HG02571 (cell line): ENCODE measurements around the gene CTSL.

Source experiments
- ATAC-seq: cut with Tn5 transposase; IDR thresholded peaks from one replicate; pipeline ENCODE4 v1.9.1; 2021; ENCODE audit warnings: mild to moderate bottlenecking, moderate library complexity; ENCODE audit not compliant: unreplicated experiment

CTSL gene

DNA sequence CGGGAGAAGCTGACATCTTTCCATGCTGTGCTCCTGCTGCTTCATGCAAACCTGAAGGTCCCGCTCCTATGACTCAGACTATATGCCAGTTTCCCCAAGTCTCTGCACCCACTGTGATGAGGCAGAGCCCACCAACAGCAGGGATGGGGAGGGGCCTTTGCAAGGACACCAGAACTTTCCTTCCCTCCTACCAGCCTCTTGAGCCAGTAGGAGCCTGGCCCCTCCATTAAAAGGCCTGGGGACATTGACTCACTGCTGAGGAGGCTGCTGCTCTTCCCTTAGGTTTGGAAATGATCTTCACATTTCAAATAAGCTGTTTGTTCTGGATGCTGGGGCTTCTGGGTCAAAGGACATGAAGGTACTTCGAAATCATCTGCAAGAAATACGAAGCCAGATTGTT is 26.1 kb upstream of the CTSL start:
- ATAC-seq, result no peak

DNA sequence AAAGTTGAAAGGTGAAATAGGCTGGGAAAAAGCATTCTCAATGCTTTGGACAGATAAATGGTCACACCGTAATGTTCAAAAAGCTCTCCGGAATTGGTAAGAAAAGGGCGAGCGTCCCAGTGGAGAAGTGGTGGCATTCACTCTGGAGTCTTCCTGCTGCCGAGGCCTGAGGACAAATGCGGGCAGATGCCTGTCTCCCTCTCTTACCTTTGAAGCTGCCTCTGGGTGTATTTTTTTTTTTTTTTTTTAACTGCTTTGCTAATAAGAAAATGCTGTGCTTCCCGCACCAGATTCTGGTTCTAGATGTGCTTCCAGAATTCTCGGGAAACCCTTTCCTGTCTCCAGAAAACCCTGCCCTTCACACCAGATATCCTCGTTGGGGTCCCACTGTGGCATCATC is 24.4 kb upstream of the CTSL start:
- ATAC-seq, result no peak

DNA sequence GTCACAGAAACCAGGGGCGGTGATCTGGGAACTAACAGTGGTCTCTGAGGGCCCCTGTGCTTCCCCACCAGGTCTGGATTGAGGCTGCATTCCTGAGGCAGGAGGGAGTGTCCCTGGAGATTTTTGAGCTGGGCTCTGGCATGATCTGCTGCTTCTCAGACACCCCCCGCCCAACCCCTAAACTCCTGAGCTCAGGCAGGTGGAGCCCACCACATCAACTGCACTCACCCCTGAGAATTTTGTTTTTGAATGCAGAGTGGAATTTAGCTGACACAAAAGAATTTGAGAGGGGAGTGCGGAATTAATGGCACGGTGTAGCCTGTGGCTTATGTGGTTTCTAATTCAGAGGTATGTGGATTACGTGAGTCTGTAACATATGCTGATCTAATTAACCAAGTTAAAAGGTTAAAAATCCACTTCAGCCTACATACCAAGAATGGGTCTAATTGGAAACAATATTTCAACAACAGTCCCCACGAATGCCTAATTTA is 23.9 kb upstream of the CTSL start:
- no peak for ATAC-seq

DNA sequence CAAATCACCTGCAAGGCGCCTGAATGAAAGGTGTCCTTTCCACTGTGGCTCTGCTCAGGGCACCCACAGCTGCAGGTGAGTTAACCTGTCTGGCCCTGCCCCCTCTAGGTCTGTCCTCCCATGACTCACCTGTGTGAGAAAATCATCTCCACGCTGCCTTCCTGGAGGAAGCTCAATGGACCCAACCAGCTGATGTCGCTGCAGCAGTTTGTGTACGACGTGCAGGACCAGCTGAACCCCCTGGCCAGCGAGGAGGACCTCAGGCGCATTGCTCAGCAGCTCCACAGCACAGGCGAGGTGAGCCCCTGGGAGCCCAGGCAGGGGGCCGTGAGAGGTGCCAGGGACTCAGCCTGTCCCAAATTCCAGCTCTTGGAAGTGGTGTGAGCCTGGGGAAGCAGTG is 23.0 kb upstream of the CTSL start:
- no peak for ATAC-seq

DNA sequence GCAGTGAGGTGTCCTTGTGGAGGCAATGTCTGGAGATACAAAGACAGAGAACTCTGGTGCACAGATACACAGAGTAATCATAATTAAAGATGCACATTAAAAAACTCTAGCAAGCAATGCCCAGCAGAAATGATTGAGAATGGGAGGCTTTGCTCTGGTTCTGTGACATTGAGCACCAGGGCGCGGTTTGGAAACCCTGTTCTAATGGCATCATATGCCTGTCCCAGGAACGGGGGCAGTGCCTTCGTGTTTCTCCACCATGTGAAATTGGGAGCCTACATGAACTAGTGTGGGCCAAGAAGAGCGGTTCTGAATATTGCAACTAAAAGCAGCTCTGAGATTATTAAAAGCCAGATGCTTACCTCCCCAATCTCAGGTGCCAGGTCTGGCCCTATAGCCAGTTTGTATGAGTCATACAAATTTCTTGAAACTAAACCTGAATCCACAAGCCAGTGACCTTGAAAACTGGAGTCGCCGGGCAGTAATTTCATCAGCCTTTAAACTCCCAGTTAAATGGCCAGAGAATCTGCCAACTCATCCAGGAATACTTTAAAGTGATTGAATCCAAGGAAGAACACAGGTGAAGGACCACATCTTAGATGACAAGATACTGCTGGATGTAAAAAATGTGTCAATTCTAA is 22.2 kb upstream of the CTSL start:
- no peak for ATAC-seq

DNA sequence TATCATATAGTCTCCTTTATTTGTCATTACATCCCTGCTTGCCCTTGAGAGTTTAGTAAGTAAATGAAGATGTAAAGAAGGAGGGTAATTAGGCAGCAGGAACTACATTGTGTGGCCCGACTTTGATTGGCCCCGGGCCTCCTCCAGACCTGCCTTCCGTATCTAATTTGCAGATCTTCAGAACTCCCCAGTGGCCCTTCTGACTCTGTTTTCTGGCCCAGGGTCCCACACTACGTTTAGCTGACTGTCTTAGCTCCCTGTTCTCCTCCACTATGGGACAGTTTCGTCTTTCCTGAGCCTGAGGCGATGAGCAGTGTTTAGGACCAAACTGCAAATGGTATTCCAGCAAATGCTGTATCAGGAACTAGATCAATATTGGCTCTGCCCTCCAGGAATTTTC is 21.6 kb upstream of the CTSL start:
- no peak for ATAC-seq

DNA sequence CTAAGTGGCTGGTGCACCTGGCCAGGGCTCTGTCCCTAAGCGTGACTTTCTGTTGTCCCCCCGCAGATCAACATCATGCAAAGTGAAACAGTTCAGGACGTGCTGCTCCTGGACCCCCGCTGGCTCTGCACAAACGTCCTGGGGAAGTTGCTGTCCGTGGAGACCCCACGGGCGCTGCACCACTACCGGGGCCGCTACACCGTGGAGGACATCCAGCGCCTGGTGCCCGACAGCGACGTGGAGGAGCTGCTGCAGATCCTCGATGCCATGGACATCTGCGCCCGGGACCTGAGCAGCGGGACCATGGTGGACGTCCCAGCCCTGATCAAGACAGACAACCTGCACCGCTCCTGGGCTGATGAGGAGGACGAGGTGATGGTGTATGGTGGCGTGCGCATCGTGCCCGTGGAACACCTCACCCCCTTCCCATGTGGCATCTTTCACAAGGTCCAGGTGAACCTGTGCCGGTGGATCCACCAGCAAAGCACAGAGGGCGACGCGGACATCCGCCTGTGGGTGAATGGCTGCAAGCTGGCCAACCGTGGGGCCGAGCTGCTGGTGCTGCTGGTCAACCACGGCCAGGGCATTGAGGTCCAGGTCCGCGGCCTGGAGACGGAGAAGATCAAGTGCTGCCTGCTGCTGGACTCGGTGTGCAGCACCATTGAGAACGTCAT is 19.7 kb upstream of the CTSL start:
- ATAC-seq, result no peak

DNA sequence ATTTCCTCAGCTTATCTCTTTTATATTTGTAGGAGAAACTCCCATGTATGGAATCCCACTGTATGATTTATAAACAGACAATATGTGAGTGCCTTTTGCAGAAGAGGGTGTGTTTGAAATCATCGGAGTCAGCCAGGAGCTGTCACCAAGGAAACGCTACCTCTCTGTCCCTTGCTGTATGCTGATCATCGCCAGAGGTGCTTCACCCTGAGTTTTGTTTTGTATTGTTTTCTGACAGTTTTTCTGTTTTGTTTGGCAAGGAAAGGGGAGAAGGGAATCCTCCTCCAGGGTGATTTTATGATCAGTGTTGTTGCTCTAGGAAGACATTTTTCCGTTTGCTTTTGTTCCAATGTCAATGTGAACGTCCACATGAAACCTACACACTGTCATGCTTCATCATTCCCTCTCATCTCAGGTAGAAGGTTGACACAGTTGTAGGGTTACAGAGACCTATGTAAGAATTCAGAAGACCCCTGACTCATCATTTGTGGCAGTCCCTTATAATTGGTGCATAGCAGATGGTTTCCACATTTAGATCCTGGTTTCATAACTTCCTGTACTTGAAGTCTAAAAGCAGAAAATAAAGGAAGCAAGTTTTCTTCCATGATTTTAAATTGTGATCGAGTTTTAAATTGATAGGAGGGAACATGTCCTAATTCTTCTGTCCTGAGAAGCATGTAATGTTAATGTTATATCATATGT is 18.0 kb upstream of the CTSL start:
- ATAC-seq, result no peak

DNA sequence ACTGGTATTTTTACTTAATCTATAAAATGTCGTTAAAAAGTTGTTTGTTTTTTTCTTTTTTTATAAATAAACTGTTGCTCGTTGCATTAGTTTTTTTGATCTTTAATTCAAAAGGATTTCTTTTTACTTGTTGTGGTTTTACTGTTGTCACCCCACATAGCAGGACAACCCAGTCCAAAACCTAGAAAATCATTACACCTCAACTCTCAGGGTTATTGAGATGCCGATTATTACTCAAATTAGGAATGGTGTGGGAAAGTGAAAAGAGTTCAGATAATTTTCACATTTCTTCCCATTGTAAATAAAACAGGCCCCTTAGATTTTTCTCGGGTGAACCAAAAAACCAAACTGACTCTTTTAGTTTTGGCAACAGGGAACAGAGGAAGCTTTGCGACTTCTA is 17.4 kb upstream of the CTSL start:
- ATAC-seq, result no peak

DNA sequence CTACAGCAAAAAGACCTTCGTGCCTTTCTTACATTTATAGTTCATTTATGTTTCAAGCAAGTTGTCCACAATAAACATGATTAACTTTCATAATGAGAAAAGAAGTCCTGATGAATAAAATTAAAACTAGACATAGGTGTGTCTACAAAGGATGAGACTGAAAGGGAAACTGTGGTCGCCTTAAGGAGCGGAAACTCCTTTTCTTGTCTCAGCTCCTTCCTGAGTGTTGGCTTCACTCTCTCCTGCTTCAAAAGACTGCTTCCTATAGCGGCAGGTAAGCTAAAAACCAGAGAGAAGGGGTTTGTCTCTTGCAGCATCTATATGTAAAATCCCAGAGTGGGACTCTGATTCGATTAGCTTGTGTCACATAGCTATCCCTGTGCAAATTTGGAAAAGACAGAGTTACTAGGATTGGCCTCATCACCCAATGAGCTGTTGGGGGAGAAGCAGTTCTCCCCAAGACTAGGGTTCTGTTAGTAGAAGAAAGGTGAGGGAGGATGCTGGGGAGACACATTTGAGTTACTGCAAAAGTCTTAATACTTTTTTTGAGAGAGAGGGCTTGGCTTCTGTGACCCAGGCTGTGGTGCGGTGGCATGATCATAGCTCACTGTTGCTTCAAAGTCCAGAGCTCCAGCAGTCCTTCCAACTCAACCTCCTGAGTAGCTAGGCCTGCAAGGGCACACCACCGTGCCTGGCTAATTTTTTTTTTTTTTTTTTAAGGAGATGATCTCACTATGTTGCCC is 16.8 kb upstream of the CTSL start:
- no peak for ATAC-seq

DNA sequence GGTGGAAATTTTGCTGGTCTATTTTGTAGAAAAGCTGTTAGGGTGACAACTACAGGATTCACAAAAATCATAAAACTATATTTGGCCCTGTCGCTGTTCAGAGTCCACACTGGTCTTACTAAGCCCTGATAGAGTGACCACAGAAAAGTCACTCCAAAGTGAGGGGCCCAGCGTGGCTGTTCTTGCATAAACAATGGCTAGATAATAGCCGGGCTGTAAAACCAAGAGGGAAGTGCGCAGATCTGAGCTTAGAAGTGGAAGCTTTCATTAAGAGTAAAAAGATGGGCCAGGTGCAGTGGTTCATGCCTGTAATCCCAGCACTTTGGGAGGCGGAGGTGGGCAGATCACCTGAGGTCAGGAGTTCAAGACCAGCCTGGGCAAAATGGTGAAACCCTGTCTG is 15.5 kb upstream of the CTSL start:
- ATAC-seq, result no peak

DNA sequence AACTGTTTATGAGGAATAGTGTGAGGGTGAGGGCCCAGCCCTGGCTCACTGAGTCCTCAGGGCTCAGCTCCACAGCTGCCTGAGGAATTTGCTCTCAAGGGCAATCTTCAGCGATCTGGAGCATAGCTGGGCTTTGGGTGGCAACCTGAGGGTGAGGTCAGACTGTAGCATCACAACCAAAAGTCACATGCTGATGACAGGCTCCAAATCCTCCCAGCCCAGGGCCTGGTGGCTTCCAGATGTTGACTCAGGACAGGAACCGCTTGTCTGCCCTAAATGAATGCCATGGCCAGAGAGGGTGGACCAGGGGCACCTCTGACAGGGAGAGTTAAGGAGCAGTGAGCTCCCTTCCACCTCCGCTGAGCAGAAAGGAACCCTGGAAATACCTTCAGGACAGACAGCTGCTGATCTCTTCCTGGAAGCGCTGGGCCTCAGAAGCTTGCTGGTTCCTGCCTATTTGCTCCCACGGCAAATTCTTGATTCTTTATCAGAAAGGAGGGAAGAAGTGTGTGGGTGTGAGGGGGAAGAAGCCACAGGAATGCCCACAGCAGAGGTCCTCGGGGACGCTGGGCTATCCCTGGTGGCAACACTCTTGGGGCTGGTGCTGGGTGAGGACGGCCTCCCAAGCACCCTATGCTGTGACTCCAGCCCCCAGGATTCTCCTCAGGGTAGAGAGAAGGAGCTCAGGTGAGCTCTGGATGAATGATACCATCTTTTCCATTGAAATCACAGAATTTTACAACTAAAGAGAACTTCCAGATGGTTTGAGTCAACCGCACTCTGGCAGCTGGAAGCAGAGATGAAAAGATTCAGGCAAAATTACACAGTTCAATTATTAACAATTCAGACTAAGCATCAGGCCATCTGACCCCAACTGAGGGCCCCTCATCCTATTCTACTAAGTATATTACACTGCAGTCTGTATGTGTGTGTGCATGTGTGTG is 13.8 kb upstream of the CTSL start:
- ATAC-seq, result no peak

DNA sequence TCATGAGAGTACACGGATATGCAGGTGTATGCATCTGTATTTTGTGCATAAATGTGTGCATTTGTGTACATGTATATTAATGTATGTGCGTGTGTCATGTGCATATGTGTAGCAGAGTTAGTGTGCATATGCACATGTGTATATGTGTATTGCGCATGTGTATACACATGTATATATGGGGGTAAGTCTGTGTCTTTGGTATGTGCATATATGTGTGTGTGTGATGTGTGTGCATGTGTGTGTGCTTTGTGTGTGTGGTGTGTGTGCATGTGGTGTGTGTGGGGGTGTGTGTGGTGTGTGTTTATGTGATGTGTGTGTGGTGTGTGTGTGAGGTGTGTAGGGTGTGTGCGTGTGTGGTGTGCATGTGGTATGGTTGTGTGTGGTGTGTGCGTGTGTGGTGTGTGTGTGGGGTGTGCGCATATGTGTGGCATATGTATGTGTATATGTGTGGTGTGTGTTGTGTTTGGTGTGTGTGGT is 13.1 kb upstream of the CTSL start:
- ATAC-seq, result no peak

DNA sequence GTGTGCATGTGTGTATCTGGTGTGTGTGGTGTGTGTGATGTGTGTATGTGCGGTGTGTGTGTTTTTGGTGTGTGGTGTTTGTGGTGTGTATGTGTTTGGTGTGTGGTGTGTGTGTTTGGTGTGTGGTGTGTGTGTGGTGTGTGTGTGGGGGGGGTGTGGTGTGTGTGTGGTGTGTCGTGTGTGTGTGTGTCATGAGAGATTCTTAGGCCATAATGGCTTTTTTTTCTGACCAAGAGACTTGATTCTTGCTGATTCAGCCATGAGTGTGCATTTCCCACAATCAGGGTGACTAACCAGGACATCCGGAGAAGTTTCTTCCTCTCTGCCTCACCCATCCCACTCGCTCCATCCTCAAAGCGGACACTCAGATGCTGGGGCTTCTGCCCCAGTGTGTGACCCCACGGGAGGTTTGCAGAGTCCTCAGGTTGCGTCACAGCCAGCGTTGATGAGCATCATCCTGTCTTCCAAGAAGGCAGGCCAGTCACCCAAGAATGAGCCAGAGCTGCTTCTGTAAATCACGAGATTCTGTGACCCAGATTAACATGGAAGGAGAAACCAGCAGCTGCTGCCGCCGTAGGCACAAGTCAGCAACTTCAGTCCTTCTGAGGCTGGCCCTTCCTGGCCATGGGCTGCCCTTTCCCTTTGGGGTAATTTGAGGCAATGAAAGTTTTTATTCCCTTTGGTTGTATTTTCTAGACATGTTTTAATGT is 12.5 kb upstream of the CTSL start:
- no peak for ATAC-seq

DNA sequence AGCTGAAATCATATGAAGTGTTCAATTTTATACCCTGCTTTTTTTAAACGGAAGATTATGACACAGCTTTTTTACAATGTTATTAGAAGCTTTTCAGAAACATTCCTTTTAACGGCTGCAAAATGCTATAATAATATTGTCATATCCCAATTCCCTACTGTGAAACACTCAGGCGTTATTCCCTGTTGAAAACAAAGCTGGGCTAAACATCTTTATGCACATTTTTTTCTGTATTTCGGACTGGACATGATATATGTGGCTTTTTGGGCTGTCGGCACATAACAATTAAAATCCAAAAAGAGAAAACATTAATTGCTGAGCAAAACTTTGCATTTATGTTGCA is 12.0 kb upstream of the CTSL start:
- no peak for ATAC-seq

DNA sequence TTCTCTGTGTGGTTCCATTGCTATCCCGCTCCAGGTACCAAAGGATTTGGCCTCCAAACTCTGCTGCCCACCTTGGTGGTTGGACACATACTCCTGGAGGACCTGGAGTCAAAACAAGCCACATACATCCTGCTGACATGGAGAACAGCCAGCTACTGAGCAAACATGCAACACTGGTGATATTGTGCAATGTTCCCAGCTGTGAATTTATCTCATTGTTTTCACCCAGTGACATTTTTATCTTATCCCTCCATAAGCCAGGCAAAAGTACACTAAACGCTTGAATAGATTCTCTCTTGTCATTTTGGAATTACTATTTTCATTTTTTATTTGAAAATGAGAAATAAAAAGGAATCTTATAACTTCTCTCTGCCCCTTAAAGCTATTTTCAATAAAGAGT is 11.1 kb upstream of the CTSL start:
- ATAC-seq, result no peak

DNA sequence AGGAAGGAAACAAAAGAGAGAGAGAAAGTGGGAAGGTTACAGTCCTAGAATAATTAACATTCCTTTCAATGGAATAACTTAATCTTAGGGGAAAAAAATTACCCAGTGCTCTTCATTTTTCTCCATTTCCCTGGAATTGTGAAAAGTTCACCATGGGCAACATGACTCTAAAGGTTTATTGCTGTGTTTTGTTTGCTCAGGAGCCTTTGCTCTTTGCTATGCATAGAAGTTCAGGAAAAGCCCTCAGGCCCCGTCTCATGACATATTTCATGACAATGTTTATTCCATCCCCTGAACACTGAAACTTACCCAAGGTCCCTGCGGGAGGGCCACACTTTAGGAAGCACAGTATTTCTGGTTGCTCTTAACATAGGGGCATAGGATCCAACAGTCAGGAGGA is 9.8 kb upstream of the CTSL start:
- no peak for ATAC-seq

DNA sequence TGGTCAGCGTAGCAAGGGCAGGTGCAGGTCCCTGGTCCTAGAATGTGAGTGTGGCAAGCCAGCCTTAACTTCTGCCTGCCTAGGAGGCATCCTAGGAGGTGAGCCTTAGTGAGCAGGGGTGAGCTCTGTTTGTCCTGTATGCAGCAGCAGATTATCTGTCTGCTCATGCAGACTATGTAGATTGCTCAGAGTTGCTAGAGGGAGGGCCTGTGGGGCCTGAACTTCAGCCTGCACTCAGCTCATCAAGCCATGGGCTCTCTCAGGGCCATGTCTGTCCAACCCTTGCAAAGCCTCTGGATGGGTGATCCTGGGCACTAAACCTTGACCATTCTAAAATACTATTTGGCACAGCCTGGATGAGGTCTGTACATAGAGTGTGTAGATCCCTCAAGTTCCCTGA is 8.5 kb upstream of the CTSL start:
- ATAC-seq, result no peak

DNA sequence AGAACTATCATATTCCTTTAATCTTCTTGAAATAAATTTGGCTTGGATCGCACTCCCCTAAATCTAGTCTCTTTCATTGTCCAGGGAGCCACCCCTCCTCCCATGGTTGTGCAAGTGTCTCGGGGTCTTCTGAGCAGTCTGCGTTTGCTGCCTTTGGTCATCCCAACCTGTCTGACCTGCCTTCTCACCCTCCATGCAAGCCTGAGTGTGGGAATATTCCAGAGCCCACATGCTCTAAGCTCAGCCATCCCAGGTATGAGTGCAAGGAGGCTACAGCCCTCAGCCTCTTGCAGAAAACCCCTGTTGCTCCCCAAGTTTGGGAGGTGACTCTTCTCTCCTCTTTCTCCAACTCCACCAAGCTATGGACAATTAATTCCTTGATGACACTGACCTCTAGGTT is 7.7 kb upstream of the CTSL start:
- no peak for ATAC-seq
